Activated naive CD4-positive, alpha-beta T cell treated with anti-CD3 and anti-CD28 coated beads, Interleukin-2, amount 10 ng/mL, durations not matched to agents 7 days and 5 days (primary cell): Measurements from ENCODE around the gene MARCHF9.

Experiments used
- CTCF ChIA-PET: fragments of 350-600 bp; sonication (Branson Sonifier 250); formaldehyde crosslinking; loops from one replicate; lab custom pipeline; 2021; ENCODE audit warnings: antibody characterized with exemption; lab: Charles Lee
- DNase-seq: peaks from one replicate; pipeline ENCODE4 v3.0.0-alpha.2; 2020
- H3K27ac Mint-ChIP-seq: one replicate; pipeline ENCODE4 v1.8.0; 2021; ENCODE audit warnings: mild to moderate bottlenecking, moderate library complexity, mixed read lengths
- H3K27me3 Mint-ChIP-seq: one replicate; pipeline ENCODE4 v1.8.0; 2021; ENCODE audit warnings: mild to moderate bottlenecking, mixed read lengths
- H3K36me3 Mint-ChIP-seq: one replicate; pipeline ENCODE4 v1.8.0; 2021; ENCODE audit warnings: mixed read lengths
- H3K4me1 Mint-ChIP-seq: one replicate; pipeline ENCODE4 v1.8.0; 2021; ENCODE audit warnings: mixed read lengths
- H3K4me3 Mint-ChIP-seq: one replicate; pipeline ENCODE4 v1.8.0; 2021; ENCODE audit warnings: mild to moderate bottlenecking, moderate library complexity, mixed read lengths
- H3K9me3 Mint-ChIP-seq: one replicate; pipeline ENCODE4 v1.8.0; 2021; ENCODE audit warnings: mixed read lengths

MARCHF9 gene

DNA sequence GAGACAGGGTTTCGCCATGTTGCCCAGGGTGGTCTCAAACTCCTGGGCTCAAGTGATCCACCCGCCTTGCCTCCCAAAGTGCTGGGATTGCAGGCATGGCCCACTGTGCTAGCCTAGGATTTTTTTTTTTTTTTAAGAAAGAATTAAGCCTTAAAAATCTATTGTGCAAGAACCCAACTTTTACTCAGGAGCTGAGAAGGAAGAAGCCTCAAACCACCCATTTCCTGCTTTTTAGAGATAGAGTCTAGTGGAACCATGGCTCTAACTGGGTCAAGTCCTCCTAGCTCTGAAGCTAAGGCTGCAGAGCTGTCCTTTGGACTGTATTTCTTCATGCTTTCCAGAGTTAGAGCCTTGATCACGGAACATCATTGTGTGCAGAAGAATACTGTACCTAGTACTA is 26.3 kb downstream of the MARCHF9 start:
- Mint-ChIP-seq H3K36me3 (peaks cover 15% of the 10 kb centered on the region), H3K9me3 (no peaks in the 10 kb centered on the region), H3K27ac (peak overlapping the region; percentile 77), H3K4me3 (no peak overlapping the region), H3K27me3 (no peaks in the 10 kb centered on the region), H3K4me1 (peaks cover 48% of the 10 kb centered on the region)
- CTCF ChIA-PET = interaction anchor here (1.1 to 2.6 kb wide), 7 partner anchors 9 to 124 kb away, joined by 4 to 13 read pairs (median 7); partner anchors contain the start of genes EEF1AKMT3 and METTL1
- DNase-seq = no peak

DNA sequence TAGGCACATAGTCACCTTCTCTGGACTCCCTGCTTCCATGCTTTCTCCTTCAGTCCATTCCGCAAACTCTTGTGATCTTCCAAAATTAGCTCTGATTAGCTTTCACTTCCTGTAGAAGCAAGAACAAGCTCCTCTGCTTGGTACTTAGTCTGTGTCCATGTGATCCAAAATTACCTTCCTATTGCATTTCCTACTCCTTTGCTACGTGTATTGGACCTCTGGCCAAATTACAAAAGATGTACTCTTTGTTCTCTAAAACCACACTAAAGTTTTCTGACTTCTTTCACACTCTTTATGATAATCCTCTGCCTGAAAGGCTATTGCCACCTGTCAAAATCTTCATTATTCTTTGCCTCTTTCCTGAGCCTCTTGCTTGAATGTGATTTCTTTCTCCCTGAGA is 26.9 kb downstream of the MARCHF9 start:
- Mint-ChIP-seq H3K9me3 (no peaks in the 10 kb centered on the region), H3K27ac (peak overlapping the region; percentile 77), H3K4me3 (no peak overlapping the region), H3K4me1 (peaks cover 50% of the 10 kb centered on the region), H3K36me3 (peaks cover 19% of the 10 kb centered on the region), H3K27me3 (no peaks in the 10 kb centered on the region)
- CTCF ChIA-PET = interaction anchor here (1.1 to 2.6 kb wide), 7 partner anchors 9 to 123 kb away, joined by 4 to 13 read pairs (median 7); partner anchors contain the start of genes EEF1AKMT3 and METTL1
- DNase-seq = no peak

GRCh38 chr12:57782243-57782607 is 27.3 kb downstream of the MARCHF9 start:
- CTCF ChIA-PET = interaction anchor here (1.0 to 2.6 kb wide), 7 partner anchors 12 to 123 kb away, joined by 3 to 13 read pairs (median 7); no protein-coding TSS in a partner anchor
- H3K27me3 Mint-ChIP-seq = no peaks in the 10 kb centered on the region
- H3K36me3 Mint-ChIP-seq = peaks cover 19% of the 10 kb centered on the region
- no peak for DNase-seq
- peak overlapping the region; percentile 99 for H3K4me3 Mint-ChIP-seq
- peaks cover 50% of the 10 kb centered on the region for H3K4me1 Mint-ChIP-seq
- no peaks in the 10 kb centered on the region for H3K9me3 Mint-ChIP-seq
- H3K27ac Mint-ChIP-seq = peak overlapping the region; percentile 95

- CTCF ChIA-PET = interaction anchor here (0.7 to 2.6 kb wide), 10 partner anchors 9 to 120 kb away, joined by 3 to 13 read pairs (median 6); no protein-coding TSS in a partner anchor
- peaks cover 21% of the 10 kb centered on the region for H3K36me3 Mint-ChIP-seq
- peak within 1 kb of the TSS; percentile 99 for H3K4me3 Mint-ChIP-seq
- peaks cover 50% of the 10 kb centered on the region for H3K4me1 Mint-ChIP-seq
- DNase-seq = peak; percentile 98
- no peaks in the 10 kb centered on the region for H3K27me3 Mint-ChIP-seq
- H3K27ac Mint-ChIP-seq = peak within 1 kb of the TSS; percentile 95
- no peaks in the 10 kb centered on the region for H3K9me3 Mint-ChIP-seq
Measured at GRCh38 chr12:57782608-57783465, 27.9 kb downstream of the MARCHF9 start, which contains the start of gene TSFM. Gene TSFM, plus strand, starts transcription at chr12:57782787. Its CDS starts 15 bp downstream, at chr12:57782802.

- Mint-ChIP-seq H3K4me1 (peaks cover 48% of the 10 kb centered on the region), H3K36me3 (peaks cover 23% of the 10 kb centered on the region), H3K4me3 (peak overlapping the region; percentile 99), H3K9me3 (no peaks in the 10 kb centered on the region), H3K27ac (peak overlapping the region; percentile 95), H3K27me3 (no peaks in the 10 kb centered on the region)
- CTCF ChIA-PET = interaction anchor here (0.9 to 2.6 kb wide), 9 partner anchors 9 to 120 kb away, joined by 3 to 13 read pairs (median 6); no protein-coding TSS in a partner anchor
- no peak for DNase-seq
Measured at GRCh38 chr12:57783466-57783801, 28.5 kb downstream of the MARCHF9 start.

DNA sequence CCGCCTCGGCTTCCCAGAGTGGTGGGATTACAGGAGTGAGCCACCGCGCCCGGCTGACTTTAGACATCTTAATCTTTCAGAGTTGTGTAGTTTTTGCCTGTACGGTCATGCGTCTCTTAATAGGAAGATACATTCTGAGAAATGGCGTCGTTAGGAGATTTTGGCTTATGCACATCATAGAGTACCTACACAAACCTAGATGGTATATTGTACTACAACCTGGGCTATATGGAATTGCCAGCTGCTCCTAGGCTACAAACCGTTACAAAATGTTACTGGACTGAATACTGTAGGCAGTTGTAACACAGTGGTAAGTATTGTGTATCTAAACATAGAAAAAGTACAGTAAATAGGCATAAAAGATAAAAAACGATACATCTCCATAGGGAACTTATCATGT is 29.0 kb downstream of the MARCHF9 start:
- Mint-ChIP-seq H3K27ac (peak overlapping the region; percentile 39), H3K36me3 (peaks cover 26% of the 10 kb centered on the region), H3K4me3 (peak overlapping the region; percentile 76), H3K4me1 (peaks cover 45% of the 10 kb centered on the region), H3K27me3 (no peaks in the 10 kb centered on the region), H3K9me3 (no peaks in the 10 kb centered on the region)
- DNase-seq = no peak
- CTCF ChIA-PET = interaction anchor here (0.7 to 2.6 kb wide), 5 partner anchors 11 to 119 kb away, joined by 3 to 13 read pairs (median 10); no protein-coding TSS in a partner anchor

GRCh38 chr12:57793920-57794319 is 39.0 kb downstream of the MARCHF9 start:
- CTCF ChIA-PET = interaction anchor here (1.1 to 3.5 kb wide), 5 partner anchors 9 to 126 kb away, joined by 3 to 24 read pairs (median 4); partner anchors contain the start of gene TSFM
- H3K27ac Mint-ChIP-seq = no peak overlapping the region

GRCh38 chr12:57795354-57795753 is 40.5 kb downstream of the MARCHF9 start:
- CTCF ChIA-PET = interaction anchor here (1.5 to 2.6 kb wide), 2 partner anchors 13 to 110 kb away, joined by 3 to 13 read pairs; partner anchors contain the start of gene TSFM
- Mint-ChIP-seq H3K36me3 (peaks cover 47% of the 10 kb centered on the region), H3K27ac (no peak overlapping the region), H3K27me3 (no peaks in the 10 kb centered on the region), H3K4me3 (no peak overlapping the region), H3K4me1 (no peaks in the 10 kb centered on the region), H3K9me3 (no peaks in the 10 kb centered on the region)
- DNase-seq = no peak

More at GRCh38 chr12:57793920-57794319, 39.0 kb downstream of the MARCHF9 start:
- peaks cover 46% of the 10 kb centered on the region for H3K36me3 Mint-ChIP-seq
- no peak for DNase-seq
- no peaks in the 10 kb centered on the region for H3K27me3 Mint-ChIP-seq
- H3K9me3 Mint-ChIP-seq = no peaks in the 10 kb centered on the region
- H3K4me1 Mint-ChIP-seq = no peaks in the 10 kb centered on the region
- no peak overlapping the region for H3K4me3 Mint-ChIP-seq

DNA sequence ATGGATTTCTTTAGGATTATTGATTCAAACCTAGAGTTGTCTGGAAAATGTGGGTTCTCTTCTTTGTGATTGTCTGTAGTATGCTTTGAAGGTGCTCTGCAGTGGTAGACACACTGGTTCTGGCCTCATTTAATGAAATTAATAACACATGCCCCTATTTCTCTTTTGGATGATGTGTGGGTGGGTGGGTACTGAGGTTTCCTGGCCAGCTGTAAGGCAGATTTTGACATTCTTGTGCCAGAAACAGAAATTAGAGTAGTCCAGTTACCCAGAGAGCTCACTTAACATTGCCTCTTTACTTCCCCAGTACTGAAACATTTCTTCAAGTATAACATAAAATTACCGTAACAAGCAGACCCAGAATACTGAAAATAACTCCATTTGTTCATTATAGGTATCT is 42.1 kb downstream of the MARCHF9 start:
- no peaks in the 10 kb centered on the region for H3K4me1 Mint-ChIP-seq
- H3K27ac Mint-ChIP-seq = no peak overlapping the region
- peaks cover 45% of the 10 kb centered on the region for H3K36me3 Mint-ChIP-seq
- no peaks in the 10 kb centered on the region for H3K9me3 Mint-ChIP-seq
- CTCF ChIA-PET = interaction anchor here (1.5 kb wide), 1 partner anchor 108 kb away, joined by 3 read pairs; no protein-coding TSS in a partner anchor
- no peak for DNase-seq
- H3K27me3 Mint-ChIP-seq = no peaks in the 10 kb centered on the region
- no peak overlapping the region for H3K4me3 Mint-ChIP-seq

GRCh38 chr12:57797933-57798332 is 43.0 kb downstream of the MARCHF9 start:
- CTCF ChIA-PET = interaction anchor here (0.8 to 7.9 kb wide), 3 partner anchors 15 to 104 kb away, joined by 3 to 147 read pairs (median 3); partner anchors contain the start of genes AVIL and TSFM

DNA sequence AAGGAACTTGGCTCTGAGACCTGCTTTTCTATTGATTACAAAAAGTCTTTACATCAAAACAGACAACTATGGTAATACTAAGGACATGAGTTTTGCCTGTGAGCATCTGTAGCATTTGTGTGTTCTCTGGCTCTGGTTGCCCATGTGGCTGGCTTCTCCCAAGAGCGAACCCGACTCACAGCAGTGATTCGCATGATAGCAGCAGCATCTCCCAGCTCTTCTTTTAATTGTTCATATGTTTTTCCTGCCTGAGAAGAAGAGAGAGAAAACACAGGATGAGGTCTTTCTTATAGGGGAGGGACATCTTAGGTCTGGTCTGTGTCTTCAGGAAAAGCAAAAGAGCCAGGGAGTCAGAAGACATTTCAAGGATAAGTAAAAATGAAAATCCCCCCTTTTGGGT is 46.1 kb downstream of the MARCHF9 start:
- Mint-ChIP-seq H3K27ac (peak overlapping the region; percentile 34), H3K27me3 (no peaks in the 10 kb centered on the region), H3K9me3 (no peaks in the 10 kb centered on the region), H3K4me3 (no peak overlapping the region), H3K36me3 (peaks cover 33% of the 10 kb centered on the region), H3K4me1 (no peaks in the 10 kb centered on the region)
- CTCF ChIA-PET = interaction anchor here (1.0 to 7.9 kb wide), 4 partner anchors 15 to 101 kb away, joined by 3 to 147 read pairs (median 8); partner anchors contain the start of gene TSFM
- no peak for DNase-seq

More at GRCh38 chr12:57797933-57798332, 43.0 kb downstream of the MARCHF9 start:
- Mint-ChIP-seq H3K4me3 (no peak overlapping the region), H3K27me3 (no peaks in the 10 kb centered on the region), H3K27ac (no peak overlapping the region), H3K9me3 (no peaks in the 10 kb centered on the region), H3K36me3 (peaks cover 46% of the 10 kb centered on the region), H3K4me1 (no peaks in the 10 kb centered on the region)
- DNase-seq = no peak

GRCh38 chr12:57802607-57803006 is 47.7 kb downstream of the MARCHF9 start:
- Mint-ChIP-seq H3K4me1 (no peaks in the 10 kb centered on the region), H3K27me3 (no peaks in the 10 kb centered on the region), H3K27ac (no peak overlapping the region), H3K9me3 (no peaks in the 10 kb centered on the region), H3K4me3 (no peak overlapping the region), H3K36me3 (peaks cover 23% of the 10 kb centered on the region)
- no peak for DNase-seq
- CTCF ChIA-PET = interaction anchor here (0.6 to 7.9 kb wide), 31 partner anchors 9 to 218 kb away, joined by 3 to 147 read pairs (median 4); partner anchors contain the start of genes AVIL and TSFM

GRCh38 chr12:57803319-57803893 is 48.5 kb downstream of the MARCHF9 start:
- no peak overlapping the region for H3K27ac Mint-ChIP-seq
- no peaks in the 10 kb centered on the region for H3K27me3 Mint-ChIP-seq
- peaks cover 21% of the 10 kb centered on the region for H3K36me3 Mint-ChIP-seq
- H3K9me3 Mint-ChIP-seq = no peaks in the 10 kb centered on the region
- CTCF ChIA-PET = interaction anchor here (0.8 to 7.9 kb wide), 27 partner anchors 10 to 219 kb away, joined by 3 to 147 read pairs (median 5); partner anchors contain the start of genes AVIL and TSFM
- peak; percentile 60 for DNase-seq
- H3K4me1 Mint-ChIP-seq = no peaks in the 10 kb centered on the region
- H3K4me3 Mint-ChIP-seq = no peak overlapping the region
